HUES48 (cell line): Measurements from ENCODE around the gene TMEM196.

ENCODE experiments used
- H3K27ac ChIP-seq: one replicate; pipeline ENCODE4 v1.7.0; 2013; ENCODE audit warnings: low read depth, low read length, inconsistent platforms
- H3K27me3 ChIP-seq: 2 replicates; pipeline ENCODE4 v1.6.1; 2013; ENCODE audit warnings: mild to moderate bottlenecking, low read length; ENCODE audit not compliant: control insufficient read depth, insufficient read depth
- H3K36me3 ChIP-seq: 2 replicates; pipeline ENCODE4 v1.6.1; 2013; ENCODE audit warnings: low read length; ENCODE audit not compliant: control insufficient read depth, insufficient read depth
- H3K4me1 ChIP-seq: 2 replicates; pipeline ENCODE4 v1.6.1; 2013; ENCODE audit warnings: mild to moderate bottlenecking, low read length; ENCODE audit not compliant: control insufficient read depth, insufficient read depth
- H3K4me3 ChIP-seq: 2 replicates; pipeline ENCODE4 v1.5.1; 2013; ENCODE audit warnings: mild to moderate bottlenecking, low read depth, low read length
- H3K9ac ChIP-seq: 2 replicates; pipeline ENCODE4 v1.6.1; 2013; ENCODE audit warnings: mild to moderate bottlenecking, low read depth, low read length, moderate library complexity
- H3K9me3 ChIP-seq: 2 replicates; pipeline ENCODE4 v1.6.1; 2013; ENCODE audit warnings: low read length; ENCODE audit not compliant: control insufficient read depth, insufficient read depth

Gene TMEM196

GRCh38 chr7:19675816-19676215 is 97.6 kb downstream of the TMEM196 start:
- no peak overlapping the region for H3K4me3 ChIP-seq
- no peaks in the 10 kb centered on the region for H3K9me3 ChIP-seq
- no peaks in the 10 kb centered on the region for H3K36me3 ChIP-seq
- H3K27me3 ChIP-seq, result no peaks in the 10 kb centered on the region
- no peaks in the 10 kb centered on the region for H3K4me1 ChIP-seq
- H3K27ac ChIP-seq, result no peak overlapping the region
- no peak overlapping the region for H3K9ac ChIP-seq

GRCh38 chr7:19674266-19674960 is 99.0 kb downstream of the TMEM196 start:
- Histone ChIP-seq H3K4me3 (no peak overlapping the region), H3K9me3 (no peaks in the 10 kb centered on the region), H3K9ac (no peak overlapping the region), H3K4me1 (no peaks in the 10 kb centered on the region), H3K27ac (no peak overlapping the region), H3K27me3 (no peaks in the 10 kb centered on the region), H3K36me3 (no peaks in the 10 kb centered on the region)

GRCh38 chr7:19670806-19671205 is 102.6 kb downstream of the TMEM196 start:
- no peaks in the 10 kb centered on the region for H3K4me1 ChIP-seq
- no peaks in the 10 kb centered on the region for H3K36me3 ChIP-seq
- H3K9me3 ChIP-seq, result no peaks in the 10 kb centered on the region
- H3K9ac ChIP-seq, result no peak overlapping the region
- H3K27ac ChIP-seq, result no peak overlapping the region
- H3K27me3 ChIP-seq, result no peaks in the 10 kb centered on the region
- no peak overlapping the region for H3K4me3 ChIP-seq
